D721Med (cell line): Measurements from ENCODE around the gene RMRP.

Experiments
- DNase-seq: peaks from one replicate; pipeline ENCODE4 v3.0.0; 2011; ENCODE audit warnings: low spot score; ENCODE audit not compliant: insufficient read length
- FAIRE-seq: peaks from 2 replicates; lab custom pipeline; 2011; peaks lifted over from hg19 to GRCh38; lab: Jason Lieb, UNC
- CTCF ChIP-seq: IDR thresholded peaks from 2 replicates; pipeline ENCODE4 v1.5.1; 2012; ENCODE audit warnings: mild to moderate bottlenecking, control low read depth; ENCODE audit not compliant: insufficient read depth; ENCODE audit errors: missing control alignments

Gene RMRP

GRCh38 chr9:35687306-35687705, 29.5 kb upstream of the RMRP start:
- no peak for DNase-seq
- TF ChIP-seq CTCF, result no peak
- FAIRE-seq, result no peak

- DNase-seq (no peak), FAIRE-seq (no peak)
These were observed 28.7 kb upstream of the RMRP start for GRCh38 chr9:35686222-35687203.

GRCh38 chr9:35685506-35685905, 27.7 kb upstream of the RMRP start:
- TF ChIP-seq CTCF, result no peak
- no peak for FAIRE-seq

More at GRCh38 chr9:35686222-35687203, 28.7 kb upstream of the RMRP start:
- TF ChIP-seq CTCF, result no peak

GRCh38 chr9:35684921-35685320, 27.1 kb upstream of the RMRP start:
- no peak for DNase-seq
- no peak for FAIRE-seq
- no peak for TF ChIP-seq CTCF

More at GRCh38 chr9:35685506-35685905, 27.7 kb upstream of the RMRP start:
- DNase-seq, result no peak

- no peak for FAIRE-seq
- no peak for DNase-seq
- no peak for TF ChIP-seq CTCF
These were observed 25.5 kb upstream of the RMRP start for GRCh38 chr9:35683323-35683722.

- DNase-seq (no peak), FAIRE-seq (no peak)
- TF ChIP-seq CTCF, result no peak
These were observed 24.9 kb upstream of the RMRP start for GRCh38 chr9:35682520-35683315.
